ENCODE results near the gene HTT. TPM values are rescaled to one million over a fixed set of nuclear protein-coding genes. Genes with fewer than 3 reads are reported as not detected.

HTT gene
- total RNA-seq, 1 experiment from 2014 or later, result 17.2 TPM

DNA sequence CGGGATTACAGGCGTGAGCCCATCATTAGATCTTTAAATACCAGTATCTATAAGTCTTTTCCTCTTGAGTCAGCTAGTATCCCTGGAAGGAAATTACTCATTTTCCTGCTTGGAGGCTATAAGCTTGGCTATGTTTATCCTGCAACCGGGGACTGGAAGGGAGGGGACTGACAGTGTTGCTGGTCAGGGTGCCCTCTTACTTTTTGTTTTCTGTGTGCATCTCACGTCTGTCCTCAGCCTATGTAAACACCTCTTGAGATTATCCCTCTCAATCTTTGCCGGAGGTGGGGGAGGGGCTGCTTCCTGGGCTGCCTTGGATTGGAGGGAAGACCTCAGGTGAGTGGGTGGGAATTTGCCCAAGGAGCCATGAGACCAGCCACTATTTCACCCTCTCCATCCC, 37.0 kb downstream of the HTT start:
- DNase-seq (ENCODE audit: low read depth, low spot score), result no peak
- in situ Hi-C loops (cut with HindIII; ENCODE audit: low pct_unique_long_range_greater_than_20kb, low sequenced_read_pairs), result no loop called here

GRCh38 chr4:3112201-3112600, 37.7 kb downstream of the HTT start:
- DNase-seq (ENCODE audit: low read depth, low spot score), result no peak
- in situ Hi-C loops (cut with HindIII; ENCODE audit: low pct_unique_long_range_greater_than_20kb, low sequenced_read_pairs), result no loop called here

DNA sequence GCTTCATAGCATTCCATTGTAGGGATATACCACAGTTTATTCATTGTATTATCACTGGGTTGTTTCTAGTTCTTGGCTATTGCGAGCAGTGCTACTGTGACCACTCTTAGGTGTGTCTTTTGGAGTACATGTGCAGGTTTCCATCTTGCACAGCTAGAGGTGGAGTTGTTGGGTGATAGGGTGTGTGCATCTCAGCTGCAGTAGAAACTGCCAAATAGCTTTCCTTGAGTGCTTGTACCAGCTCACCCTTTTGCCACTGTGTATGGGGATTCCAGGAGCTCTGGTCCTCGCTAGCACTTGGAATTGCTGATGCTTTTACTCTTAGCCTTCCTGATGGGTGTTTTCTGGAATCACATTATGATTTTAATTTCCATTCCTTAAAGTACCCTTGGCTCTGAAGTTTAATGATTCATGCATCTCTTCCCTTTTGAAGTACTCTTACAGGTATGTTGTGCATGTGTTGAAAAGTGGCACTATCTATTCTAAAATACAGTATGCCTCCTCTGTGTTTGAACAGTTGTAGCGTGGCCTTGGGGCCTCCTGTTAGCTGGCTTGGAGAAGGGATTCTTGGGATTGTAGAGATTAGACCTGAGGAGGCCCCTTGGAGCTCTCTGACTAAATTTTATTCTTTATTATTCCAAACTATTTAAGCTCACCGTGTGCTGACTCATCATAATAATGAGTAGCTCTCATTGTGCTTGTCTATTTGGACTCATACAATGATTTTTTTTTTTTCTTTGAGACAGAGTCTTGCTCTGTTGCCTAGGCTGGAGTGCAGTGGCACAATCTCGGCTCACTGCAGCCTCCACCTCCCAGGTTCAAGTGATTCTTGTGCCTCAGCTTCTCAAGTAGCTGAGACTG, 38.4 kb downstream of the HTT start:
- in situ Hi-C loops (cut with HindIII; ENCODE audit: low pct_unique_long_range_greater_than_20kb, low sequenced_read_pairs), result no loop called here

DNA sequence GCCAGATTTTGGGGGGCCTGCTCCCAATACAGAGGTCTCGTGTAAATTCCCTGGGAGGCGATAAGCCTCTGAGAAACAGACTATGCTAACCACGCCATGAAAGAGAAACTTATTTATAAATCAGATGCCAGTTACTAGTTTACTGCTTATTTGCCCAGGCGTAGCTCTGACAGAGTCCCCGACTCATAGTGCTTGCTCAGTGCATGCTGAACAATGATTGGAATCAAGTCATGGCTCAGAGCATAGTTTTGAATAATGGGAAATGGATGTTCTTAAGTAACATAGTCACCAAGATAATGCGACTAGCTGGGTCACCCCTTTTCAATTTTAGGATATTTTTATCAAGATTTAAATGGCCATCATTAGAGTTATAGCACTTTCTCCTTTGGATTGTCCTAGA, 39.9 kb downstream of the HTT start:
- DNase-seq (ENCODE audit: low read depth, low spot score), result no peak
- in situ Hi-C loops (cut with HindIII; ENCODE audit: low pct_unique_long_range_greater_than_20kb, low sequenced_read_pairs), result no loop called here

More for the DNA sequence above, 38.4 kb downstream of the HTT start:
- no peak for DNase-seq (ENCODE audit: low read depth, low spot score)

GRCh38 chr4:3115637-3116270, 41.3 kb downstream of the HTT start:
- no peak for DNase-seq (ENCODE audit: low read depth, low spot score)
- in situ Hi-C loops (cut with HindIII; ENCODE audit: low pct_unique_long_range_greater_than_20kb, low sequenced_read_pairs), result no loop called here

- DNase-seq (ENCODE audit: low read depth, low spot score), result no peak
- in situ Hi-C loops (cut with HindIII; ENCODE audit: low pct_unique_long_range_greater_than_20kb, low sequenced_read_pairs), result no loop called here
These were observed 42.5 kb downstream of the HTT start for GRCh38 chr4:3116955-3117354.

GRCh38 chr4:3118312-3118711, 43.8 kb downstream of the HTT start:
- no peak for DNase-seq (ENCODE audit: low read depth, low spot score)
- in situ Hi-C loops (cut with HindIII; ENCODE audit: low pct_unique_long_range_greater_than_20kb, low sequenced_read_pairs), result no loop called here

GRCh38 chr4:3119464-3119863, 45.0 kb downstream of the HTT start:
- in situ Hi-C loops (cut with HindIII; ENCODE audit: low pct_unique_long_range_greater_than_20kb, low sequenced_read_pairs), result no loop called here
- DNase-seq (ENCODE audit: low read depth, low spot score), result no peak

- no peak for DNase-seq (ENCODE audit: low read depth, low spot score)
- in situ Hi-C loops (cut with HindIII; ENCODE audit: low pct_unique_long_range_greater_than_20kb, low sequenced_read_pairs), result no loop called here
These were observed 46.6 kb downstream of the HTT start for GRCh38 chr4:3121110-3121509.

GRCh38 chr4:3121596-3121995, 47.1 kb downstream of the HTT start:
- DNase-seq (ENCODE audit: low read depth, low spot score), result no peak
- in situ Hi-C loops (cut with HindIII; ENCODE audit: low pct_unique_long_range_greater_than_20kb, low sequenced_read_pairs), result no loop called here

GRCh38 chr4:3122081-3122563, 47.6 kb downstream of the HTT start:
- in situ Hi-C loops (cut with HindIII; ENCODE audit: low pct_unique_long_range_greater_than_20kb, low sequenced_read_pairs), result no loop called here

GRCh38 chr4:3123181-3123671, 48.7 kb downstream of the HTT start:
- in situ Hi-C loops (cut with HindIII; ENCODE audit: low pct_unique_long_range_greater_than_20kb, low sequenced_read_pairs), result no loop called here
- DNase-seq (ENCODE audit: low read depth, low spot score), result peak; percentile 82

More at GRCh38 chr4:3122081-3122563, 47.6 kb downstream of the HTT start:
- DNase-seq (ENCODE audit: low read depth, low spot score), result peak; percentile 22

DNA sequence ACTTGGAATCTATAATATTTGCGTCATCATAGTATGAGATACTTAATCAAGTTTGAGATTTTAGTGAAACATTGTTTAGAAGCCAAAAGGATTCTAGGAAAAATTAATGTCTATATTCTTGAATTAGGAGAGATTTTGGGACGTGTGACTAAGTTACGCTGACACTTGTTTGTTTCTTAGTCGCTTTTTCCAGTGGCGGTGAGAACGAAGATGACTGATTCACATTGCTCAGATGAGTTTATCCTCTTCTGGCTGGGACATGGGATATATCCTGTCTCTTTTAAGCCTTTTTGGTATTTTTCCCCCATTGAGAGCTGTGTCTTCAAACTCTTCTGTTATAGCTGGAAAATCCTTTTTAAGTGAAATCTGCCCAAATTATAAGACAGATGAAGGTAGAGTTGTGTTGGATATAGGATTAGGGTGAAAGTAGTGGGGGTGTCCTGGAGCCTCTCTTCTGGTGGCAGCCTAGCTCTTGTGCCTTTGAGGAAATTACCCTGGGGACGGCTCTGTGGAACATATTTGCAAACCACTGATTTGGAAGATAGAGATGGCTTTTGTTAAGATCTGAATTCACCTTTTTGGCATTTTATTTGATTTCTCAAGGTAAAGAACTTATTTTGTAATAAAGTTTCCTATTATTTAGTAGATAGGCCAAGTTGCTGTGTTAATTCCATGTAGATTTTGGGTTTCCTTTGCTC, 49.7 kb downstream of the HTT start:
- DNase-seq (ENCODE audit: low read depth, low spot score), result no peak
- in situ Hi-C loops (cut with HindIII; ENCODE audit: low pct_unique_long_range_greater_than_20kb, low sequenced_read_pairs), result no loop called here

DNA sequence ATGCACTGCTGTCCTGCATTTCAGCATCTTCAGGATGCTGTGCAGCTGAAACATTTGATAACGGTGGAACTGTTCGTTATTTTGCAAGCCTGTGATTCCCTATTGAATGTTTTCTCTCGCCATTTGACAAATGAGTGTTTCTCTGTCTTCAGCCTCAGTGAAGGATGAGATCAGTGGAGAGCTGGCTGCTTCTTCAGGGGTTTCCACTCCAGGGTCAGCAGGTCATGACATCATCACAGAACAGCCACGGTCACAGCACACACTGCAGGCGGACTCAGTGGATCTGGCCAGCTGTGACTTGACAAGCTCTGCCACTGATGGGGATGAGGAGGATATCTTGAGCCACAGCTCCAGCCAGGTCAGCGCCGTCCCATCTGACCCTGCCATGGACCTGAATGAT, 52.6 kb downstream of the HTT start:
- no peak for DNase-seq (ENCODE audit: low read depth, low spot score)

GRCh38 chr4:3128058-3128457, 53.6 kb downstream of the HTT start:
- in situ Hi-C loops (cut with HindIII; ENCODE audit: low pct_unique_long_range_greater_than_20kb, low sequenced_read_pairs), result no loop called here
- no peak for DNase-seq (ENCODE audit: low read depth, low spot score)

More for the DNA sequence above, 52.6 kb downstream of the HTT start:
- in situ Hi-C loops (cut with HindIII; ENCODE audit: low pct_unique_long_range_greater_than_20kb, low sequenced_read_pairs), result no loop called here

- no peak for DNase-seq (ENCODE audit: low read depth, low spot score)
- in situ Hi-C loops (cut with HindIII; ENCODE audit: low pct_unique_long_range_greater_than_20kb, low sequenced_read_pairs), result no loop called here
These were observed 54.5 kb downstream of the HTT start for GRCh38 chr4:3128976-3129375.

DNA sequence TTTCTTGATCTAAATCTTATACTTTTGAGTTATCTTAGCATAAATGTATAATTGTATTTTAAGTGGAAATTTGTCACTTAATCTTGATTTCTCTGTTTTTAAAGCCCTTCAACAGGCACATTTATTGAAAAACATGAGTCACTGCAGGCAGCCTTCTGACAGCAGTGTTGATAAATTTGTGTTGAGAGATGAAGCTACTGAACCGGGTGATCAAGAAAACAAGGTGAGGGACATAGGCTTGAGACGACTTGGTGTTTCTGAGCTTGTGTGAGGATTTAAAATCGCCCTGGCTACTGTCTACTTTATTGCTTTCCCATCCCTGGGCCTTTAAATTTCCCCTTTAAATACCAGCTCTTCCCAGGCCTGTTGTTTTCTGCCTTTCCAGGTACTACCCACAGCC, 55.7 kb downstream of the HTT start:
- in situ Hi-C loops (cut with HindIII; ENCODE audit: low pct_unique_long_range_greater_than_20kb, low sequenced_read_pairs), result no loop called here
- no peak for DNase-seq (ENCODE audit: low read depth, low spot score)

DNA sequence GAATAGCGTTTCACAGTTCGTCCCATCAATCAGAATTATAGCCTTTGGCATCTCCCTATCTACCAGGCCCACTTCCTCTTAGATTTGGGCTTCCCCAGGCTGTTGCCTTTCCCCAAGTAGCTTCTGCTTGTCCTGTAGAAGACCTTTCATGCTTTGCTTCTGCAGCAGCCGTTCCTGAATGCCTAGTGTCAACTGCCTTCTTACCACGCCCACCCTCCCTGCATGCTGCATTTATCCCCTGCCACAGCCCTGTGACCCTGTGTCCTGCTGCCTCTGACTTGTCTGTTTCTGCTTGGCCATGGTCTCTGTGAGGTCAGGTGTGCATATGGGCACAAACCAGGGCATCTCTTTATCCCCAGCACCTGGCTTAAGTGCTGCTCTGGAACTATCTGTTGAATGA, 56.3 kb downstream of the HTT start:
- in situ Hi-C loops (cut with HindIII; ENCODE audit: low pct_unique_long_range_greater_than_20kb, low sequenced_read_pairs), result no loop called here
- DNase-seq (ENCODE audit: low read depth, low spot score), result no peak
